ENCODE results near the gene PRKCB.

GRCh38 chr16:24130494-24131085 is 294.8 kb downstream of the PRKCB start:
- TF ChIP-seq CTCF (optimal IDR thresholded peaks at IDR 0.05 in 1 of 3, IDR thresholded peaks at IDR 0.05 in 1 of 3, conservative IDR thresholded peaks at IDR 0.05 in 1 of 3; ENCODE audit: extremely low read depth in 1 of 3, insufficient read depth in 2 of 3, low read length in 3 of 3) (no peak), EZH2 (IDR thresholded peaks at IDR 0.05; ENCODE audit: low read length) (no peak)

All from keratinocyte (primary cell).